ENCODE measurements around the gene SPINK8. TPM values are rescaled to one million over a fixed set of nuclear protein-coding genes. Genes with fewer than 3 reads are reported as not detected.

The SPINK8 gene
- total RNA-seq, 1 experiment from 2014 or later: not detected

DNA sequence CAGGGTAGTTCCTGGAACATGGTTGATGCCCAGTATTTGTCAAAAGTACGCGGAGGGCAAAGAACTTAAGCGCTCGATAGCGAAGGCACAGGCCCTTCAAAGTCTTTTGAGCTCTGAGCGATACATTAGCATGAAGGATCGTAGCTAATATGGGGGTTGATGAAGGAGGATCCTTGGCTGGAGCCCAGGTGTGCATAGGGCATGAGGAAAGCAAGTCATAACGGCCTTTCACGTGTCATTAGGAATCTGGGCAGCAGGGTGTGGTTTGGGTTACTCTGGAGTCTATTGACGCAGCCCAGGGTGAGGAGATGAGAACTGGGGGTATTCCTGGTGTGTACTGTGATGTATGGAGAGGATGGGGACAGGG lies 31.7 kb downstream of the SPINK8 start:
- RAD21 ChIA-PET (ENCODE audit: low non-redundant PET in 1 of 2, low total read pairs in 2 of 2, uncharacterized antibody in 2 of 2, unreplicated experiment in 2 of 2): no interaction called here
- DNase-seq (ENCODE audit: low read depth, low spot score) (peak; percentile 16), ATAC-seq (peak; percentile 50)
- Histone ChIP-seq H3K4me2 (ENCODE audit: low read length) (peak overlapping the region; percentile 84), H2AFZ (ENCODE audit: low read depth, low read length, poor library complexity, severe bottlenecking) (no peak overlapping the region), H3K27me3 (ENCODE audit: insufficient read depth, low read length) (no peaks in the 10 kb centered on the region), H3K4me3 (replicated peaks in 1 of 2; ENCODE audit: low read depth in 1 of 2, low read length in 2 of 2) (peak overlapping the region; percentile 81 to 85), H3K4me1 (ENCODE audit: control insufficient read depth in 1 of 2, insufficient read depth in 2 of 2, low read length in 2 of 2) (peaks cover 7 to 33% of the 10 kb centered on the region in 2 experiments), H4K20me1 (ENCODE audit: insufficient read depth) (no peaks in the 10 kb centered on the region), H3K9me2 (ENCODE audit: insufficient read depth) (no peaks in the 10 kb centered on the region), H3K36me3 (ENCODE audit: control insufficient read depth in 1 of 2, insufficient read depth in 2 of 2, low read length in 2 of 2) (peaks cover 3 to 20% of the 10 kb centered on the region in 2 experiments; a peak in 1 of 4 replicates), H3K27ac (ENCODE audit: low read depth, low read length) (peak overlapping the region; percentile 97), H3K9me3 (ENCODE audit: control insufficient read depth in 1 of 2, insufficient read depth in 1 of 2, low read depth in 1 of 2, low read length in 2 of 2) (no peaks in the 10 kb centered on the region), H3K9ac (ENCODE audit: low read length) (peak overlapping the region; percentile 92), H3K79me2 (ENCODE audit: insufficient read depth, low read length) (peaks cover 15% of the 10 kb centered on the region)
- POLR2A ChIA-PET: no interaction called here
- CTCF ChIA-PET: no interaction called here
- TF ChIP-seq, protein P1, sequence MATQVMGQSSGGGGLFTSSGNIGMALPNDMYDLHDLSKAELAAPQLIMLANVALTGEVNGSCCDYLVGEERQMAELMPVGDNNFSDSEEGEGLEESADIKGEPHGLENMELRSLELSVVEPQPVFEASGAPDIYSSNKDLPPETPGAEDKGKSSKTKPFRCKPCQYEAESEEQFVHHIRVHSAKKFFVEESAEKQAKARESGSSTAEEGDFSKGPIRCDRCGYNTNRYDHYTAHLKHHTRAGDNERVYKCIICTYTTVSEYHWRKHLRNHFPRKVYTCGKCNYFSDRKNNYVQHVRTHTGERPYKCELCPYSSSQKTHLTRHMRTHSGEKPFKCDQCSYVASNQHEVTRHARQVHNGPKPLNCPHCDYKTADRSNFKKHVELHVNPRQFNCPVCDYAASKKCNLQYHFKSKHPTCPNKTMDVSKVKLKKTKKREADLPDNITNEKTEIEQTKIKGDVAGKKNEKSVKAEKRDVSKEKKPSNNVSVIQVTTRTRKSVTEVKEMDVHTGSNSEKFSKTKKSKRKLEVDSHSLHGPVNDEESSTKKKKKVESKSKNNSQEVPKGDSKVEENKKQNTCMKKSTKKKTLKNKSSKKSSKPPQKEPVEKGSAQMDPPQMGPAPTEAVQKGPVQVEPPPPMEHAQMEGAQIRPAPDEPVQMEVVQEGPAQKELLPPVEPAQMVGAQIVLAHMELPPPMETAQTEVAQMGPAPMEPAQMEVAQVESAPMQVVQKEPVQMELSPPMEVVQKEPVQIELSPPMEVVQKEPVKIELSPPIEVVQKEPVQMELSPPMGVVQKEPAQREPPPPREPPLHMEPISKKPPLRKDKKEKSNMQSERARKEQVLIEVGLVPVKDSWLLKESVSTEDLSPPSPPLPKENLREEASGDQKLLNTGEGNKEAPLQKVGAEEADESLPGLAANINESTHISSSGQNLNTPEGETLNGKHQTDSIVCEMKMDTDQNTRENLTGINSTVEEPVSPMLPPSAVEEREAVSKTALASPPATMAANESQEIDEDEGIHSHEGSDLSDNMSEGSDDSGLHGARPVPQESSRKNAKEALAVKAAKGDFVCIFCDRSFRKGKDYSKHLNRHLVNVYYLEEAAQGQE (IDR thresholded peaks at IDR 0.05; ENCODE audit: low read depth): no peak
- TF ChIP-seq, protein P2, sequence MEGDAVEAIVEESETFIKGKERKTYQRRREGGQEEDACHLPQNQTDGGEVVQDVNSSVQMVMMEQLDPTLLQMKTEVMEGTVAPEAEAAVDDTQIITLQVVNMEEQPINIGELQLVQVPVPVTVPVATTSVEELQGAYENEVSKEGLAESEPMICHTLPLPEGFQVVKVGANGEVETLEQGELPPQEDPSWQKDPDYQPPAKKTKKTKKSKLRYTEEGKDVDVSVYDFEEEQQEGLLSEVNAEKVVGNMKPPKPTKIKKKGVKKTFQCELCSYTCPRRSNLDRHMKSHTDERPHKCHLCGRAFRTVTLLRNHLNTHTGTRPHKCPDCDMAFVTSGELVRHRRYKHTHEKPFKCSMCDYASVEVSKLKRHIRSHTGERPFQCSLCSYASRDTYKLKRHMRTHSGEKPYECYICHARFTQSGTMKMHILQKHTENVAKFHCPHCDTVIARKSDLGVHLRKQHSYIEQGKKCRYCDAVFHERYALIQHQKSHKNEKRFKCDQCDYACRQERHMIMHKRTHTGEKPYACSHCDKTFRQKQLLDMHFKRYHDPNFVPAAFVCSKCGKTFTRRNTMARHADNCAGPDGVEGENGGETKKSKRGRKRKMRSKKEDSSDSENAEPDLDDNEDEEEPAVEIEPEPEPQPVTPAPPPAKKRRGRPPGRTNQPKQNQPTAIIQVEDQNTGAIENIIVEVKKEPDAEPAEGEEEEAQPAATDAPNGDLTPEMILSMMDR (IDR thresholded peaks at IDR 0.05 in 2 of 3, conservative IDR thresholded peaks at IDR 0.05 in 1 of 3; ENCODE audit: borderline replicate concordance in 1 of 3, insufficient read depth in 1 of 3, low read depth in 2 of 3, low read length in 2 of 3): no peak
- TF ChIP-seq POLR2A (IDR thresholded peaks at IDR 0.05; ENCODE audit: borderline replicate concordance, extremely low read depth, insufficient read depth, insufficient read length) (no peak), CEBPB (IDR thresholded peaks at IDR 0.05; ENCODE audit: low read depth) (no peak), POLR2AphosphoS5 (IDR thresholded peaks at IDR 0.05; ENCODE audit: low read depth, low read length) (no peak), ELF1 (IDR thresholded peaks at IDR 0.05; ENCODE audit: borderline replicate concordance, low read depth) (no peak), SIN3A (IDR thresholded peaks at IDR 0.05; ENCODE audit: low read depth) (no peak), ZNF274 (IDR thresholded peaks at IDR 0.05; ENCODE audit: low read depth, low read length) (no peak), EZH2phosphoT487 (IDR thresholded peaks at IDR 0.05; ENCODE audit: borderline replicate concordance) (no peak), RAD21 (IDR thresholded peaks at IDR 0.05; ENCODE audit: low read depth) (no peak)
- TF ChIP-seq, protein P3, sequence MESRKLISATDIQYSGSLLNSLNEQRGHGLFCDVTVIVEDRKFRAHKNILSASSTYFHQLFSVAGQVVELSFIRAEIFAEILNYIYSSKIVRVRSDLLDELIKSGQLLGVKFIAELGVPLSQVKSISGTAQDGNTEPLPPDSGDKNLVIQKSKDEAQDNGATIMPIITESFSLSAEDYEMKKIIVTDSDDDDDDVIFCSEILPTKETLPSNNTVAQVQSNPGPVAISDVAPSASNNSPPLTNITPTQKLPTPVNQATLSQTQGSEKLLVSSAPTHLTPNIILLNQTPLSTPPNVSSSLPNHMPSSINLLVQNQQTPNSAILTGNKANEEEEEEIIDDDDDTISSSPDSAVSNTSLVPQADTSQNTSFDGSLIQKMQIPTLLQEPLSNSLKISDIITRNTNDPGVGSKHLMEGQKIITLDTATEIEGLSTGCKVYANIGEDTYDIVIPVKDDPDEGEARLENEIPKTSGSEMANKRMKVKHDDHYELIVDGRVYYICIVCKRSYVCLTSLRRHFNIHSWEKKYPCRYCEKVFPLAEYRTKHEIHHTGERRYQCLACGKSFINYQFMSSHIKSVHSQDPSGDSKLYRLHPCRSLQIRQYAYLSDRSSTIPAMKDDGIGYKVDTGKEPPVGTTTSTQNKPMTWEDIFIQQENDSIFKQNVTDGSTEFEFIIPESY (IDR thresholded peaks at IDR 0.05; ENCODE audit: extremely low read depth, insufficient replicate concordance, low read length): no peak
- TF ChIP-seq, protein P4, sequence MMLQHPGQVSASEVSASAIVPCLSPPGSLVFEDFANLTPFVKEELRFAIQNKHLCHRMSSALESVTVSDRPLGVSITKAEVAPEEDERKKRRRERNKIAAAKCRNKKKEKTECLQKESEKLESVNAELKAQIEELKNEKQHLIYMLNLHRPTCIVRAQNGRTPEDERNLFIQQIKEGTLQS (IDR thresholded peaks at IDR 0.05): no peak
- BruUV-seq (replicated peaks): no TSS peak
- intact Hi-C loops (cut with micrococcal nuclease): no loop called here
